Activated CD4-positive, alpha-beta T cell treated with anti-CD3 and anti-CD28 coated beads, Interleukin-10, Interleukin-2, amounts not matched to agents 100 ng/mL and 50 ng/mL, durations not matched to agents 16 hours and 8 hours (primary cell): ENCODE data around the gene SHLD2.
"Not testable (repeated sequence)": the region's sequence is repeated elsewhere in the genome, so short reads cannot be mapped to it uniquely, and the experiment has no call there.

ENCODE experiments used
- DNase-seq: peaks from one replicate; pipeline ENCODE4 v3.0.0-alpha.2; 2020

SHLD2 gene

GRCh38 chr10:87216120-87216519, 121.1 kb downstream of the SHLD2 start:
- not testable (repeated sequence) for DNase-seq

GRCh38 chr10:87219370-87219769, 124.4 kb downstream of the SHLD2 start:
- not testable (repeated sequence) for DNase-seq

GRCh38 chr10:87222789-87223188, 127.8 kb downstream of the SHLD2 start:
- DNase-seq = not testable (repeated sequence)

- DNase-seq = not testable (repeated sequence)
These were observed 130.1 kb downstream of the SHLD2 start, which contains the start of gene NUTM2A for GRCh38 chr10:87225148-87225547. NUTM2A (plus strand) TSS chr10:87225448; CDS start chr10:87225831, 383 bp downstream.

- not testable (repeated sequence) for DNase-seq
These were observed 133.2 kb downstream of the SHLD2 start for GRCh38 chr10:87228247-87228646.

GRCh38 chr10:87229211-87229610, 134.2 kb downstream of the SHLD2 start:
- not testable (repeated sequence) for DNase-seq

GRCh38 chr10:87234854-87235253, 139.8 kb downstream of the SHLD2 start:
- not testable (repeated sequence) for DNase-seq

GRCh38 chr10:87237244-87237643, 142.2 kb downstream of the SHLD2 start:
- DNase-seq = not testable (repeated sequence)

- DNase-seq = not testable (repeated sequence)
These were observed 144.4 kb downstream of the SHLD2 start for GRCh38 chr10:87239346-87239808.
